Measurements from ENCODE around the gene ADGRA3. TPM values are rescaled to one million over a fixed set of nuclear protein-coding genes. Genes with fewer than 3 reads are reported as not detected.

Gene ADGRA3
- total RNA-seq, 1 experiment from 2014 or later, result 35.0 TPM

- Mint-ChIP-seq H3K27ac (ENCODE audit: unreplicated experiment) (no peak overlapping the region), H3K4me3 (ENCODE audit: unreplicated experiment) (no peak overlapping the region), H3K4me1 (ENCODE audit: low read depth, unreplicated experiment) (no peaks in the 10 kb centered on the region), H3K36me3 (ENCODE audit: insufficient read depth, unreplicated experiment) (no peaks in the 10 kb centered on the region), H3K27me3 (ENCODE audit: insufficient read depth, unreplicated experiment) (no peaks in the 10 kb centered on the region), H3K9me3 (ENCODE audit: unreplicated experiment) (no peaks in the 10 kb centered on the region)
- intact Hi-C loops (cut with micrococcal nuclease; ENCODE audit: unreplicated experiment), result no loop called here
- no peaks in the 10 kb centered on the region for H3K4me1 ChIP-seq
- H3K4me3 ChIP-seq (ENCODE audit: low read depth, low read length), result no peak overlapping the region
- BruUV-seq (replicated peaks), result no TSS peak
- no peaks in the 10 kb centered on the region for H3K9me3 ChIP-seq
- CTCF ChIA-PET, result no interaction called here
- POLR2A ChIA-PET, result no interaction called here
- no peak for DNase-seq
- TF ChIP-seq CTCF (IDR thresholded peaks at IDR 0.05; ENCODE audit: insufficient read depth in 1 of 2, low read depth in 1 of 2, low read length in 1 of 2, severe bottlenecking in 1 of 2, unreplicated experiment in 1 of 2), result no peak
- H3K27me3 ChIP-seq (replicated peaks; ENCODE audit: control insufficient read depth, insufficient read depth, low read length), result no peaks in the 10 kb centered on the region
- no peaks in the 10 kb centered on the region for H3K36me3 ChIP-seq (ENCODE audit: control insufficient read depth, insufficient read depth, low read length)
These were observed 7.0 kb upstream of the ADGRA3 start for GRCh38 chr4:22522706-22523501.

DNA sequence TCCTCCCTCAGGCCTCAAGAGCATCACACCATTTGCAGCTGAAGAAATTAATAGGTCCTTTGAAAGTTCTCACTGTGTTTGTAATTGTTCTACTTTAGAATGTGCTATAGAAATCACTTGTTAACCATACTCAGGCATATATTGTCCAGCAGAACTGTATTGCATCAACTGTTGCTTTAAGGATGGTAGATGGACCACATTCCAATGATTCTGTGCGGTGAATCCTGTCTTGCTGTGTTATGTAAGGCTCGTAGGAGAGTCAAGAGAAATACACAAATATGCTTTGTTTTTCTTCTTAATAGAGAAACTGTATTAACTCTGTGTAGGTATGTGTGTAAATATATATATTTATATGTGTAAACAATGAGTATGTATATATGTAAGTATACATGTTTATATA is 6.3 kb upstream of the ADGRA3 start:
- no peaks in the 10 kb centered on the region for H3K27me3 ChIP-seq (replicated peaks; ENCODE audit: control insufficient read depth, insufficient read depth, low read length)
- Mint-ChIP-seq H3K4me1 (ENCODE audit: low read depth, unreplicated experiment) (no peaks in the 10 kb centered on the region), H3K4me3 (ENCODE audit: unreplicated experiment) (no peak overlapping the region), H3K27ac (ENCODE audit: unreplicated experiment) (no peak overlapping the region), H3K9me3 (ENCODE audit: unreplicated experiment) (no peaks in the 10 kb centered on the region), H3K27me3 (ENCODE audit: insufficient read depth, unreplicated experiment) (no peaks in the 10 kb centered on the region), H3K36me3 (ENCODE audit: insufficient read depth, unreplicated experiment) (no peaks in the 10 kb centered on the region)
- no peak overlapping the region for H3K4me3 ChIP-seq (ENCODE audit: low read depth, low read length)
- H3K36me3 ChIP-seq (ENCODE audit: control insufficient read depth, insufficient read depth, low read length), result no peaks in the 10 kb centered on the region
- ChIA-PET POLR2A (no interaction called here), CTCF (no interaction called here)
- DNase-seq, result no peak
- no peaks in the 10 kb centered on the region for H3K9me3 ChIP-seq
- H3K4me1 ChIP-seq, result no peaks in the 10 kb centered on the region
- intact Hi-C loops (cut with micrococcal nuclease; ENCODE audit: unreplicated experiment), result no loop called here
- BruUV-seq (replicated peaks), result no TSS peak
- TF ChIP-seq CTCF (IDR thresholded peaks at IDR 0.05; ENCODE audit: insufficient read depth in 1 of 2, low read depth in 1 of 2, low read length in 1 of 2, severe bottlenecking in 1 of 2, unreplicated experiment in 1 of 2), result no peak

DNA sequence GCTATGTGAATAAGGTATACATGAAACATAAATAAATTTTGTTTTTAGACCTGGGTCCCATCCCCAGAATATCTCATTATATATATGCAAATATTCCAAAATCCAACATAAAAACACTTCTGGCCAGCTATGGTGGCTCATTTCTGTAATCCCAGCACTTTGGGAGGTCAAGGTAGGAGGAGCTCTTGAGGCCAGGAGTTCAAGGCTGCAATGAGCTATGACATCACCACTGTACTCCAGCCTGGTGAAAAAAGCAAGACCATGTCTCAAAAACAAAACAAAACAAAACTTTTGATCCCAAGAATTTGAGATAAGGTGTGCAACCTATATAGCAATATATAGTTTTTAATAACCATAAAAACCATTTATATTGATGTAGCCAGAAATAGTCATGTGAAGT is 5.4 kb upstream of the ADGRA3 start:
- Mint-ChIP-seq H3K27ac (ENCODE audit: unreplicated experiment) (no peak overlapping the region), H3K4me1 (ENCODE audit: low read depth, unreplicated experiment) (no peaks in the 10 kb centered on the region), H3K36me3 (ENCODE audit: insufficient read depth, unreplicated experiment) (no peaks in the 10 kb centered on the region), H3K27me3 (ENCODE audit: insufficient read depth, unreplicated experiment) (no peaks in the 10 kb centered on the region), H3K4me3 (ENCODE audit: unreplicated experiment) (no peak overlapping the region), H3K9me3 (ENCODE audit: unreplicated experiment) (no peaks in the 10 kb centered on the region)
- Histone ChIP-seq H3K27me3 (replicated peaks; ENCODE audit: control insufficient read depth, insufficient read depth, low read length) (no peaks in the 10 kb centered on the region), H3K4me3 (ENCODE audit: low read depth, low read length) (no peak overlapping the region), H3K36me3 (ENCODE audit: control insufficient read depth, insufficient read depth, low read length) (no peaks in the 10 kb centered on the region), H3K9me3 (no peaks in the 10 kb centered on the region), H3K4me1 (peaks cover 6% of the 10 kb centered on the region; the same call in 1 of the 2 replicates)
- POLR2A ChIA-PET, result no interaction called here
- no TSS peak for BruUV-seq (replicated peaks)
- intact Hi-C loops (cut with micrococcal nuclease; ENCODE audit: unreplicated experiment), result no loop called here
- TF ChIP-seq CTCF (IDR thresholded peaks at IDR 0.05; ENCODE audit: insufficient read depth in 1 of 2, low read depth in 1 of 2, low read length in 1 of 2, severe bottlenecking in 1 of 2, unreplicated experiment in 1 of 2), result no peak
- CTCF ChIA-PET, result no interaction called here
- no peak for DNase-seq

Data from Caco-2 (cell line).